ENCODE results near the gene XPR1. TPM values are rescaled to one million over a fixed set of nuclear protein-coding genes. Genes with fewer than 3 reads are reported as not detected.
A peak's percentile ranks its signal among the peaks of the same experiment; 100 is the strongest.

XPR1 gene
- total and polyA plus RNA-seq, 9 donors: 5.7 to 34.1 (median 17.3) TPM

GRCh38 chr1:180632326-180633056, 669 bp downstream of the XPR1 start:
- H3K27me3 ChIP-seq: no peaks in the 10 kb centered on the region
- peaks cover 3% of the 10 kb centered on the region for H3K4me1 ChIP-seq (ENCODE audit: insufficient read depth)
- H3K9me3 ChIP-seq: no peaks in the 10 kb centered on the region
- DNase-seq: peak; percentile 55 to 80 (median 73)
- intact Hi-C loops (cut with DNase I): loop anchor here in 1 of 4 donors (10.0 kb wide), 2 partner anchors 222 to 532 kb away; no protein-coding TSS in a partner anchor
- no peaks in the 10 kb centered on the region for H3K36me3 ChIP-seq
- H3K4me3 ChIP-seq: peak overlapping the region; percentile 50
- TF ChIP-seq EP300 (IDR thresholded peaks at IDR 0.05) (no peak), POLR2A (IDR thresholded peaks at IDR 0.05) (no peak), CTCF (IDR thresholded peaks at IDR 0.05) (no peak)
- 0 to 1% (median 0%) methylated on average over 33 to 44 of the region's 44 CpGs for WGBS, 3 donors
- peak overlapping the region; percentile 66 to 82 for H3K27ac ChIP-seq

- WGBS, 3 donors: 19 to 41% (median 29%) methylated on average over 3 of the region's 3 CpGs
- DNase-seq: no peak
- intact Hi-C loops (cut with DNase I): loop anchor here in 1 of 4 donors (10.0 kb wide), 2 partner anchors 221 to 531 kb away; no protein-coding TSS in a partner anchor
- Histone ChIP-seq H3K9me3 (no peaks in the 10 kb centered on the region), H3K36me3 (no peaks in the 10 kb centered on the region), H3K27me3 (no peaks in the 10 kb centered on the region), H3K4me1 (ENCODE audit: insufficient read depth) (peaks cover 3% of the 10 kb centered on the region), H3K4me3 (peak overlapping the region; percentile 50), H3K27ac (no peak overlapping the region)
- no peak for TF ChIP-seq POLR2A (IDR thresholded peaks at IDR 0.05)
- TF ChIP-seq EP300 (IDR thresholded peaks at IDR 0.05): no peak
- no peak for TF ChIP-seq CTCF (IDR thresholded peaks at IDR 0.05)
Measured at GRCh38 chr1:180633057-180634056, 1.5 kb downstream of the XPR1 start.

- 87 to 94% (median 87%) methylated on average over 5 of the region's 5 CpGs for WGBS, 3 donors
- intact Hi-C loops (cut with DNase I): loop anchor here in 1 of 4 donors (10.0 kb wide), 2 partner anchors 219 to 529 kb away; no protein-coding TSS in a partner anchor
- no peak overlapping the region for H3K4me3 ChIP-seq
- no peak for DNase-seq
- no peaks in the 10 kb centered on the region for H3K27me3 ChIP-seq
- TF ChIP-seq EP300 (IDR thresholded peaks at IDR 0.05) (no peak), POLR2A (IDR thresholded peaks at IDR 0.05) (no peak)
- no peak overlapping the region for H3K27ac ChIP-seq
- H3K36me3 ChIP-seq: no peaks in the 10 kb centered on the region
- peaks cover 3% of the 10 kb centered on the region for H3K4me1 ChIP-seq (ENCODE audit: insufficient read depth)
- H3K9me3 ChIP-seq: no peaks in the 10 kb centered on the region
Measured at GRCh38 chr1:180636138-180636537, 4.3 kb downstream of the XPR1 start.

GRCh38 chr1:180639871-180640270, 8.0 kb downstream of the XPR1 start:
- no peak overlapping the region for H3K4me3 ChIP-seq
- intact Hi-C loops (cut with DNase I): loop anchor here in 1 of 4 donors (10.0 kb wide), 2 partner anchors 215 to 525 kb away; no protein-coding TSS in a partner anchor
- TF ChIP-seq CTCF (IDR thresholded peaks at IDR 0.05) (no peak), POLR2A (IDR thresholded peaks at IDR 0.05) (no peak), EP300 (IDR thresholded peaks at IDR 0.05) (no peak)

More at GRCh38 chr1:180639871-180640270, 8.0 kb downstream of the XPR1 start:
- DNase-seq: no peak
- no peaks in the 10 kb centered on the region for H3K27me3 ChIP-seq
- no peaks in the 10 kb centered on the region for H3K4me1 ChIP-seq (ENCODE audit: insufficient read depth)
- no peaks in the 10 kb centered on the region for H3K9me3 ChIP-seq
- H3K36me3 ChIP-seq: no peaks in the 10 kb centered on the region
- H3K27ac ChIP-seq: no peak overlapping the region
